HUES6 (cell line): ENCODE data around the gene TOP3B.

ENCODE experiments used
- H3K27ac ChIP-seq: 2 replicates; pipeline ENCODE4 v1.7.0; 2013; ENCODE audit warnings: low read depth, mild to moderate bottlenecking, low read length, inconsistent platforms
- H3K27me3 ChIP-seq: 2 replicates; pipeline ENCODE4 v1.6.1; 2013; ENCODE audit warnings: low read length; ENCODE audit not compliant: control insufficient read depth, insufficient read depth
- H3K36me3 ChIP-seq: 2 replicates; pipeline ENCODE4 v1.6.1; 2013; ENCODE audit warnings: low read length; ENCODE audit not compliant: control insufficient read depth, insufficient read depth
- H3K4me1 ChIP-seq: 2 replicates; pipeline ENCODE4 v1.6.1; 2013; ENCODE audit warnings: low read length; ENCODE audit not compliant: control insufficient read depth, insufficient read depth
- H3K4me3 ChIP-seq: 2 replicates; pipeline ENCODE4 v1.5.1; 2013; ENCODE audit warnings: low read depth, low read length
- H3K9ac ChIP-seq: one replicate; pipeline ENCODE4 v1.6.1; 2013; ENCODE audit warnings: mild to moderate bottlenecking, low read length
- H3K9me3 ChIP-seq: 2 replicates; pipeline ENCODE4 v1.6.1; 2013; ENCODE audit warnings: low read depth, low read length; ENCODE audit not compliant: control insufficient read depth, insufficient read depth

Gene TOP3B

GRCh38 chr22:21982338-21982965, at the start of gene TOP3B:
TOP3B (minus strand) TSS chr22:21982787; CDS start chr22:21975709, 7,078 bp downstream.
- Histone ChIP-seq H3K36me3 (peaks cover 8% of the 10 kb centered on the region; the same call in 1 of the 2 replicates), H3K9ac (peak within 1 kb of the TSS; percentile 94), H3K4me1 (peaks cover 4% of the 10 kb centered on the region), H3K27ac (peak within 1 kb of the TSS; percentile 89; the same call in 1 of the 2 replicates), H3K27me3 (peaks cover 18% of the 10 kb centered on the region; the same call in 1 of the 2 replicates), H3K4me3 (peak within 1 kb of the TSS; percentile 91), H3K9me3 (no peaks in the 10 kb centered on the region)

GRCh38 chr22:22031183-22031945, 48.8 kb upstream of the TOP3B start:
- Histone ChIP-seq H3K27me3 (peaks cover 92% of the 10 kb centered on the region), H3K4me3 (no peak overlapping the region), H3K9me3 (no peaks in the 10 kb centered on the region), H3K27ac (no peak overlapping the region), H3K36me3 (no peaks in the 10 kb centered on the region), H3K4me1 (peaks cover 8% of the 10 kb centered on the region; the same call in 1 of the 2 replicates), H3K9ac (no peak overlapping the region)

GRCh38 chr22:22030493-22031182, 48.1 kb upstream of the TOP3B start:
- Histone ChIP-seq H3K27me3 (peaks cover 92% of the 10 kb centered on the region), H3K9ac (no peak overlapping the region), H3K36me3 (no peaks in the 10 kb centered on the region), H3K27ac (no peak overlapping the region), H3K9me3 (no peaks in the 10 kb centered on the region), H3K4me1 (peaks cover 12% of the 10 kb centered on the region; the same call in 1 of the 2 replicates), H3K4me3 (no peak overlapping the region)

- Histone ChIP-seq H3K9me3 (no peaks in the 10 kb centered on the region), H3K27me3 (peaks cover 92% of the 10 kb centered on the region), H3K27ac (no peak overlapping the region), H3K4me3 (no peak overlapping the region), H3K4me1 (peaks cover 15% of the 10 kb centered on the region; the same call in 1 of the 2 replicates), H3K36me3 (no peaks in the 10 kb centered on the region), H3K9ac (no peak overlapping the region)
Measured at GRCh38 chr22:22027955-22028354, 45.4 kb upstream of the TOP3B start.

GRCh38 chr22:22026157-22026831, 43.7 kb upstream of the TOP3B start:
- H3K36me3 ChIP-seq, result no peaks in the 10 kb centered on the region
- H3K27me3 ChIP-seq, result peaks cover 90% of the 10 kb centered on the region
- peaks cover 24% of the 10 kb centered on the region; the same call in 1 of the 2 replicates for H3K4me1 ChIP-seq
- H3K9me3 ChIP-seq, result no peaks in the 10 kb centered on the region
- no peak overlapping the region for H3K27ac ChIP-seq
- no peak overlapping the region for H3K4me3 ChIP-seq
- no peak overlapping the region for H3K9ac ChIP-seq

- Histone ChIP-seq H3K27ac (no peak overlapping the region), H3K4me1 (peaks cover 17% of the 10 kb centered on the region; the same call in 1 of the 2 replicates), H3K9me3 (no peaks in the 10 kb centered on the region), H3K9ac (no peak overlapping the region), H3K27me3 (peaks cover 89% of the 10 kb centered on the region), H3K36me3 (no peaks in the 10 kb centered on the region), H3K4me3 (no peak overlapping the region)
Measured at GRCh38 chr22:22025320-22026156, 43.0 kb upstream of the TOP3B start.

GRCh38 chr22:22024440-22024839, 41.9 kb upstream of the TOP3B start:
- Histone ChIP-seq H3K4me1 (peaks cover 17% of the 10 kb centered on the region; the same call in 1 of the 2 replicates), H3K9ac (no peak overlapping the region), H3K27me3 (peaks cover 91% of the 10 kb centered on the region), H3K27ac (no peak overlapping the region), H3K36me3 (no peaks in the 10 kb centered on the region), H3K4me3 (no peak overlapping the region), H3K9me3 (no peaks in the 10 kb centered on the region)

GRCh38 chr22:22023581-22024137, 41.1 kb upstream of the TOP3B start:
- Histone ChIP-seq H3K4me1 (peaks cover 22% of the 10 kb centered on the region; the same call in 1 of the 2 replicates), H3K27me3 (peaks cover 91% of the 10 kb centered on the region), H3K9ac (no peak overlapping the region), H3K27ac (no peak overlapping the region), H3K9me3 (no peaks in the 10 kb centered on the region), H3K36me3 (no peaks in the 10 kb centered on the region), H3K4me3 (no peak overlapping the region)

GRCh38 chr22:22022947-22023534, 40.5 kb upstream of the TOP3B start:
- Histone ChIP-seq H3K36me3 (no peaks in the 10 kb centered on the region), H3K4me1 (peaks cover 27% of the 10 kb centered on the region), H3K9me3 (no peaks in the 10 kb centered on the region), H3K9ac (no peak overlapping the region), H3K4me3 (no peak overlapping the region), H3K27ac (no peak overlapping the region), H3K27me3 (peaks cover 91% of the 10 kb centered on the region)
